CD14-positive monocyte (primary cell): ENCODE data around the gene NCKAP1. TPM values are rescaled to one million over a fixed set of nuclear protein-coding genes. Genes with fewer than 3 reads are reported as not detected.

ENCODE experiments used
- DNase-seq, 3 donors: peaks; one replicate each; pipeline ENCODE4 v3.0.0-alpha.2; 2011 to 2022
- H2AFZ ChIP-seq: 2 replicates; pipeline ENCODE4 v1.6.0; 2012; ENCODE audit warnings: mild to moderate bottlenecking, low read depth, low read length, inconsistent platforms; ENCODE audit not compliant: insufficient read depth, poor library complexity, severe bottlenecking
- H3K27ac ChIP-seq, 2 donors: 1 replicate in 1 of 2; 2 replicates in 1 of 2; pipeline ENCODE4 v1.5.1; 2012 to 2013; ENCODE audit warnings: low read length in 2 of 2, control low read depth in 1 of 2, inconsistent platforms in 1 of 2, low read depth in 1 of 2, mild to moderate bottlenecking in 1 of 2
- H3K27me3 ChIP-seq, 2 donors: one replicate each; pipeline versions ENCODE4 v1.6.0 to v1.6.1; 2011 to 2013; ENCODE audit warnings: low read length in 2 of 2; ENCODE audit not compliant: control insufficient read depth in 2 of 2, insufficient read depth in 2 of 2
- H3K36me3 ChIP-seq, 2 donors: replicated peaks in 1 of 2; 1 replicate in 1 of 2; 2 replicates in 1 of 2; pipeline versions ENCODE4 v1.5.1 to v1.6.1; 2012 to 2013; ENCODE audit warnings: low read length in 2 of 2, control low read depth in 1 of 2, inconsistent platforms in 1 of 2, mild to moderate bottlenecking in 1 of 2; ENCODE audit not compliant: insufficient read depth in 2 of 2, control insufficient read depth in 1 of 2
- H3K4me1 ChIP-seq, 2 donors: 1 replicate in 1 of 2; 2 replicates in 1 of 2; pipeline versions ENCODE4 v1.5.1 to v1.6.1; 2012 to 2013; ENCODE audit warnings: low read length in 2 of 2, control low read depth in 1 of 2, inconsistent platforms in 1 of 2, mild to moderate bottlenecking in 1 of 2, moderate library complexity in 1 of 2; ENCODE audit not compliant: insufficient read depth in 2 of 2, control insufficient read depth in 1 of 2
- H3K4me2 ChIP-seq: replicated peaks from 2 replicates; pipeline ENCODE3; 2012; ENCODE audit warnings: low read length, moderate library complexity, mild to moderate bottlenecking; ENCODE audit not compliant: poor library complexity, severe bottlenecking; ENCODE audit errors: extremely low read depth
- H3K4me3 ChIP-seq, 3 experiments: fragments of 200-600 bp in 1 of 3; sonication (generic) in 1 of 3; replicated peaks in 1 of 3; 1 replicate in 2 of 3; 2 replicates in 1 of 3; pipeline ENCODE4 v1.5.1; 2011 to 2013; ENCODE audit warnings: low read length in 3 of 3, mild to moderate bottlenecking in 3 of 3, control low read depth in 2 of 3, low read depth in 2 of 3, inconsistent platforms in 1 of 3, moderate library complexity in 1 of 3
- H3K79me2 ChIP-seq: 2 replicates; pipeline ENCODE4 v1.6.0; 2012; ENCODE audit warnings: mild to moderate bottlenecking, control low read depth, inconsistent platforms, low read length, moderate library complexity; ENCODE audit not compliant: insufficient read depth
- H3K9ac ChIP-seq: 2 replicates; pipeline ENCODE4 v1.6.0; 2017; ENCODE audit warnings: low read length, mild to moderate bottlenecking; ENCODE audit not compliant: insufficient read depth, poor library complexity, severe bottlenecking
- H3K9me3 ChIP-seq, 2 donors: replicated peaks in 1 of 2; 1 replicate in 1 of 2; 2 replicates in 1 of 2; pipeline versions ENCODE4 v1.5.1 to v1.6.1; 2012 to 2013; ENCODE audit warnings: low read length in 2 of 2, control low read depth in 1 of 2; ENCODE audit not compliant: control insufficient read depth in 1 of 2, insufficient read depth in 1 of 2
- H4K20me1 ChIP-seq: 2 replicates; pipeline ENCODE4 v1.6.0; 2012; ENCODE audit warnings: mild to moderate bottlenecking, low read length, control low read depth, moderate library complexity; ENCODE audit not compliant: insufficient read depth
- H3K27ac Mint-ChIP-seq, 7 donors: one replicate each; pipeline ENCODE4 v1.8.0; 2020; ENCODE audit warnings: mild to moderate bottlenecking in 7 of 7, mixed read lengths in 7 of 7, moderate library complexity in 6 of 7, inconsistent platforms in 2 of 7
- H3K27me3 Mint-ChIP-seq, 3 donors: one replicate each; pipeline ENCODE4 v1.8.0; 2021 to 2022; ENCODE audit warnings: low read depth in 3 of 3, mild to moderate bottlenecking in 3 of 3, mixed read lengths in 3 of 3, moderate library complexity in 3 of 3, inconsistent platforms in 1 of 3
- H3K36me3 Mint-ChIP-seq, 2 donors: one replicate each; pipeline ENCODE4 v1.8.0; 2020; ENCODE audit warnings: mixed read lengths in 2 of 2, inconsistent platforms in 1 of 2, mild to moderate bottlenecking in 1 of 2
- H3K4me1 Mint-ChIP-seq: one replicate; pipeline ENCODE4 v1.8.0; 2020; ENCODE audit warnings: mild to moderate bottlenecking, mixed read lengths
- H3K4me3 Mint-ChIP-seq, 2 donors: one replicate each; pipeline ENCODE4 v1.8.0; 2020; ENCODE audit warnings: mild to moderate bottlenecking in 2 of 2, mixed read lengths in 2 of 2, moderate library complexity in 1 of 2
- H3K9me3 Mint-ChIP-seq, 7 donors: one replicate each; pipeline ENCODE4 v1.8.0; 2020 to 2022; ENCODE audit warnings: mixed read lengths in 7 of 7, mild to moderate bottlenecking in 6 of 7, moderate library complexity in 6 of 7, inconsistent platforms in 2 of 7
- CTCF ChIP-seq: fragments of 200-600 bp; IDR thresholded peaks from one replicate; pipeline ENCODE4 v1.8.0; 2022; ENCODE audit warnings: antibody characterized with exemption, mild to moderate bottlenecking
- WGBS: methylation state at CpG from one replicate; pipeline ENCODE4 v1.1.5; 2013; ENCODE audit warnings: missing lambda C conversion rate; ENCODE audit not compliant: insufficient coverage; 5-methylcytosine and 5-hydroxymethylcytosine counted together
- intact Hi-C, 2 donors: fragments of 100-400 bp; cut with micrococcal nuclease; formaldehyde crosslinking; loops; one replicate each; pipeline versions ENCODE4 v1.15.0 to v1.15.1; 2023
- polyA plus RNA-seq, 3 donors: library from polyadenylated mRNA; depleted of rRNA in 1 of 3; unstranded in 2 of 3; stranded (reverse) in 1 of 3; fragments of 300-500 nt in 2 of 3; fragments of >200 nt in 1 of 3; fragmentation: Illumina TruSeq in 2 of 3; gene quantifications; 1 replicate in 2 of 3; 2 replicates in 1 of 3; pipeline ENCODE4 v1.2.3, GENCODE V29; 2012 to 2021

NCKAP1 gene
- polyA plus RNA-seq, 3 donors, result 0.01 TPM; not detected in 2

GRCh38 chr2:182942756-182943155, 95.5 kb downstream of the NCKAP1 start:
- H3K4me3 ChIP-seq, result no peak overlapping the region
- H3K9me3 ChIP-seq, result no peaks in the 10 kb centered on the region
- H3K4me1 Mint-ChIP-seq, result no peaks in the 10 kb centered on the region
- H3K27ac ChIP-seq, result no peak overlapping the region
- H3K27ac Mint-ChIP-seq, result no peak overlapping the region
- H3K4me3 Mint-ChIP-seq, result no peak overlapping the region
- no peaks in the 10 kb centered on the region for H4K20me1 ChIP-seq
- no peaks in the 10 kb centered on the region for H3K79me2 ChIP-seq
- no peaks in the 10 kb centered on the region for H3K9me3 Mint-ChIP-seq
- WGBS, result no CpG with 5 or more reads among the region's 2 CpGs
- DNase-seq, result no peak
- TF ChIP-seq CTCF, result no peak
- no peaks in the 10 kb centered on the region for H3K27me3 ChIP-seq
- no peak overlapping the region for H2AFZ ChIP-seq
- H3K27me3 Mint-ChIP-seq, result peaks cover 0 to 3% (median 2%) of the 10 kb centered on the region in 3 donors
- H3K36me3 ChIP-seq, result no peaks in the 10 kb centered on the region
- intact Hi-C loops, result no loop called here
- no peak overlapping the region for H3K4me2 ChIP-seq
- H3K36me3 Mint-ChIP-seq, result no peaks in the 10 kb centered on the region
- H3K9ac ChIP-seq, result no peak overlapping the region
- no peaks in the 10 kb centered on the region for H3K4me1 ChIP-seq

- peaks cover 0 to 3% (median 2%) of the 10 kb centered on the region in 3 donors for H3K27me3 Mint-ChIP-seq
- Histone ChIP-seq H3K27ac (no peak overlapping the region), H3K9ac (no peak overlapping the region), H4K20me1 (no peaks in the 10 kb centered on the region), H2AFZ (no peak overlapping the region), H3K79me2 (no peaks in the 10 kb centered on the region), H3K4me3 (no peak overlapping the region), H3K4me2 (no peak overlapping the region), H3K4me1 (no peaks in the 10 kb centered on the region), H3K9me3 (no peaks in the 10 kb centered on the region), H3K27me3 (no peaks in the 10 kb centered on the region), H3K36me3 (no peaks in the 10 kb centered on the region)
- intact Hi-C loops, result no loop called here
- no CpG with 5 or more reads among the region's 1 CpG for WGBS
- H3K4me1 Mint-ChIP-seq, result no peaks in the 10 kb centered on the region
- H3K27ac Mint-ChIP-seq, result no peak overlapping the region
- no peaks in the 10 kb centered on the region for H3K36me3 Mint-ChIP-seq
- no peak for TF ChIP-seq CTCF
- no peaks in the 10 kb centered on the region for H3K9me3 Mint-ChIP-seq
- no peak overlapping the region for H3K4me3 Mint-ChIP-seq
- DNase-seq, result no peak
Measured at GRCh38 chr2:182941919-182942318, 96.3 kb downstream of the NCKAP1 start.
